Testis (tissue), 3 donors: ENCODE results near the gene CENPV. TPM values are rescaled to one million over a fixed set of nuclear protein-coding genes. Genes with fewer than 3 reads are reported as not detected.
A peak's percentile ranks its signal among the peaks of the same experiment; 100 is the strongest.

ENCODE experiments used
- DNase-seq: peaks from one replicate; pipeline ENCODE4 v3.0.0-alpha.2; 2019
- H3K27ac ChIP-seq, 2 donors: fragments of 200-600 bp; sonication (generic); one replicate each; pipeline ENCODE4 v1.5.1; 2019
- H3K27me3 ChIP-seq: fragments of 200-600 bp; sonication (generic); one replicate; pipeline ENCODE4 v1.5.1; 2019
- H3K36me3 ChIP-seq: fragments of 200-600 bp; sonication (generic); one replicate; pipeline ENCODE4 v1.5.1; 2017; ENCODE audit warnings: low read depth; ENCODE audit errors: missing control alignments
- H3K4me1 ChIP-seq: fragments of 200-600 bp; sonication (generic); one replicate; pipeline ENCODE4 v1.5.1; 2019
- H3K4me3 ChIP-seq, 2 donors: fragments of 200-600 bp; sonication (generic); one replicate each; pipeline ENCODE4 v1.5.1; 2017 to 2019
- H3K9me3 ChIP-seq: fragments of 200-600 bp; sonication (generic); one replicate; pipeline ENCODE4 v1.5.1; 2017
- CTCF ChIP-seq, 3 experiments: fragments of 450-650 bp in 2 of 3; fragments of 200-600 bp in 1 of 3; sonication (generic) in 1 of 3; IDR thresholded peaks; one replicate each; pipeline ENCODE4 v1.5.1; 2016 to 2019; ENCODE audit warnings: antibody characterized with exemption in 3 of 3, mild to moderate bottlenecking in 2 of 3, moderate library complexity in 1 of 3
- POLR2A ChIP-seq: fragments of 450-650 bp; IDR thresholded peaks from one replicate; pipeline ENCODE4 v1.6.1; 2017; ENCODE audit warnings: antibody characterized with exemption, mild to moderate bottlenecking, moderate library complexity
- WGBS, 2 donors: methylation state at CpG; one replicate each; pipeline ENCODE4 v1.1.5; 2018; 5-methylcytosine and 5-hydroxymethylcytosine counted together
- intact Hi-C: fragments of 100-400 bp; cut with DNase I; formaldehyde crosslinking; loops from one replicate; pipeline ENCODE4 v1.15.1; 2023; ENCODE audit warnings: low total_unique reads
- polyA plus RNA-seq: library from polyadenylated mRNA; stranded (reverse); fragments of 350-450 nt; fragmentation: Illumina TruSeq; extraction: RNeasy Lipid Tissue Mini Kit (QIAGEN cat#74804); gene quantifications from one replicate; pipeline ENCODE4 v1.2.3, GENCODE V29; 2014; ENCODE audit warnings: low read depth, low replicate concordance; ENCODE audit not compliant: insufficient read depth
- total RNA-seq, 2 donors: library from RNA; depleted of rRNA; stranded (reverse); fragments of >200 nt; gene quantifications; one replicate each; pipeline ENCODE4 v1.2.3, GENCODE V29; 2016

The CENPV gene
- total and polyA plus RNA-seq, 3 donors from 2014 or later = 73.5 to 119 (median 82.3) TPM

GRCh38 chr17:16377941-16378341, 24.7 kb upstream of the CENPV start:
- TF ChIP-seq POLR2A = no peak
- TF ChIP-seq CTCF (IDR thresholded peaks at IDR 0.05) = no peak
- Histone ChIP-seq H3K27me3 (no peaks in the 10 kb centered on the region), H3K27ac (peak overlapping the region; percentile 93 to 97), H3K4me3 (no peak overlapping the region), H3K9me3 (no peaks in the 10 kb centered on the region), H3K36me3 (no peaks in the 10 kb centered on the region), H3K4me1 (peaks cover 13% of the 10 kb centered on the region)
- 48 to 67% methylated on average over 2 of the region's 2 CpGs for WGBS, 2 donors
- intact Hi-C loops = no loop called here
- no peak for DNase-seq

GRCh38 chr17:16374146-16374938, 21.1 kb upstream of the CENPV start:
- Histone ChIP-seq H3K9me3 (no peaks in the 10 kb centered on the region), H3K36me3 (no peaks in the 10 kb centered on the region), H3K27ac (no peak overlapping the region), H3K4me1 (peaks cover 9% of the 10 kb centered on the region), H3K27me3 (no peaks in the 10 kb centered on the region), H3K4me3 (no peak overlapping the region)
- no peak for DNase-seq
- intact Hi-C loops = no loop called here
- TF ChIP-seq POLR2A = no peak
- no peak for TF ChIP-seq CTCF (IDR thresholded peaks at IDR 0.05)
- WGBS, 2 donors = 89 to 92% methylated on average over 16 of the region's 16 CpGs

GRCh38 chr17:16371742-16372141, 18.5 kb upstream of the CENPV start:
- no peak for DNase-seq
- TF ChIP-seq POLR2A (no peak), CTCF (IDR thresholded peaks at IDR 0.05) (no peak)
- Histone ChIP-seq H3K27ac (no peak overlapping the region), H3K4me3 (no peak overlapping the region), H3K4me1 (no peaks in the 10 kb centered on the region), H3K9me3 (no peaks in the 10 kb centered on the region), H3K27me3 (no peaks in the 10 kb centered on the region), H3K36me3 (no peaks in the 10 kb centered on the region)
- intact Hi-C loops = no loop called here
- WGBS, 2 donors = 83 to 88% methylated on average over 5 of the region's 5 CpGs

GRCh38 chr17:16364625-16365024, 11.4 kb upstream of the CENPV start:
- TF ChIP-seq POLR2A (no peak), CTCF (IDR thresholded peaks at IDR 0.05) (no peak)
- intact Hi-C loops = no loop called here
- no peaks in the 10 kb centered on the region for H3K36me3 ChIP-seq
- no peak for DNase-seq
- H3K4me1 ChIP-seq = peaks cover 3% of the 10 kb centered on the region
- no peaks in the 10 kb centered on the region for H3K9me3 ChIP-seq
- H3K27ac ChIP-seq = no peak overlapping the region
- no peak overlapping the region for H3K4me3 ChIP-seq
- H3K27me3 ChIP-seq = no peaks in the 10 kb centered on the region
